ENCODE results near the gene CRCP. TPM values are rescaled to one million over a fixed set of nuclear protein-coding genes. Genes with fewer than 3 reads are reported as not detected.
"Not testable (repeated sequence)": the region's sequence is repeated elsewhere in the genome, so short reads cannot be mapped to it uniquely, and the experiment has no call there.

The CRCP gene
- total RNA-seq, 4 donors from 2014 or later = 35.6 to 72.4 (median 45.3) TPM

GRCh38 chr7:66140924-66141323, 26.3 kb downstream of the CRCP start:
- DNase-seq (ENCODE audit: low spot score in 2 of 2) = peak; percentile 72 to 93
- intact Hi-C loops (cut with DNase I; ENCODE audit: low total_unique reads) = no loop called here
- H3K4me3 ChIP-seq (ENCODE audit: low read depth, poor library complexity, severe bottlenecking) = no peak overlapping the region
- WGBS, 2 donors = 17 to 19% methylated on average over 4 of the region's 4 CpGs
- TF ChIP-seq CTCF (IDR thresholded peaks at IDR 0.05) (no peak), POLR2A (IDR thresholded peaks at IDR 0.05) (no peak)

DNA sequence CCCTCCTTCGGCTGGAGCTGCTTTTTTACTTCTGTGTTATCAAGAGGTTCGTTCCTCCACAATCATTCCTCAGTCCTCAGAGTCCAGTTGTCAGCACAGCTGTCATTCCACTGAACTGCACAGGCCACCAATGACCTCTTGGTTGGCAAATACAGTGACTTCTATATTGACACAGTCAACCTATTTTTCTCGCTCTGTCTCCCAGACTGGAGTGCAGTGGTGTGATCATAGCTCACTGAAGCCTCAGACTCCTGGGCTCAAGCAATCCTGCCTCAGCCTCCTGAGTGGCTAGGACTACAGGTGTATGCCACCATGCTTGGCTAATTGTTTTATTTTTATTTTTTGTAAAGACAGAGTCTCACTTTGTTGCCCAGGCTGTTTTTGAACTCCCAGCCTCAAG, 27.7 kb downstream of the CRCP start:
- intact Hi-C loops (cut with DNase I; ENCODE audit: low total_unique reads) = no loop called here

DNA sequence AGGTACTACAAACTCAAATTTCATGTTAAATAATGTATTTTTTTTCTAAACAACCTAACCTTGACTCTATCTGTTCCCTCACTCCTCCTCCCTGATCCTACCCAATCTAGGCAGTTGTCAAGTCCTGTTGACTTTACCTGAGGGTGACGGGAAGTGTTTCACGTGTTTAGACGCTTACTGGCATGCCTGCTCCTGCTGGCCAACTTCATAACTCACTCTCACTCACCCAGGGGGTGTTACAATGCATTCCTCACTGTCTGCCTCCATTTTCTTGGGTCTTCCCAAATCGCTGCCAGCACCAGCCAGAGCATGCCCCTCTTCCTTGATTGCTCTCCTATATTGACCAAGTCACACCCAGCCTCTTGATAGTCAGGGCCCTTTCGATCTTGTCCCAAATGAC, 28.3 kb downstream of the CRCP start:
- no peak overlapping the region for H3K4me3 ChIP-seq (ENCODE audit: low read depth, poor library complexity, severe bottlenecking)
- TF ChIP-seq POLR2A (IDR thresholded peaks at IDR 0.05) = no peak
- no peak for TF ChIP-seq CTCF (IDR thresholded peaks at IDR 0.05)
- 52 to 61% methylated on average over 5 of the region's 5 CpGs for WGBS, 2 donors
- intact Hi-C loops (cut with DNase I; ENCODE audit: low total_unique reads) = no loop called here
- peak in 1 of 2 donors; percentile 82 for DNase-seq (ENCODE audit: low spot score in 2 of 2)

More for the DNA sequence above, 27.7 kb downstream of the CRCP start:
- no peak overlapping the region for H3K4me3 ChIP-seq (ENCODE audit: low read depth, poor library complexity, severe bottlenecking)
- WGBS, 2 donors = 89 to 97% methylated on average over 3 of the region's 3 CpGs
- TF ChIP-seq POLR2A (IDR thresholded peaks at IDR 0.05) = no peak
- TF ChIP-seq CTCF (IDR thresholded peaks at IDR 0.05) = no peak
- DNase-seq (ENCODE audit: low spot score in 2 of 2) = peak in 1 of 2 donors; percentile 56

- no peak for TF ChIP-seq POLR2A (IDR thresholded peaks at IDR 0.05)
- no peak for TF ChIP-seq CTCF (IDR thresholded peaks at IDR 0.05)
- no peak overlapping the region for H3K4me3 ChIP-seq (ENCODE audit: low read depth, poor library complexity, severe bottlenecking)
- DNase-seq (ENCODE audit: low spot score in 2 of 2) = peak in 1 of 2 donors; percentile 20
- 93 to 94% methylated on average over 2 of the region's 2 CpGs for WGBS, 2 donors
- intact Hi-C loops (cut with DNase I; ENCODE audit: low total_unique reads) = no loop called here
Measured at GRCh38 chr7:66143876-66144332, 29.3 kb downstream of the CRCP start.

- WGBS, 2 donors = 74 to 83% methylated on average over 17 of the region's 17 CpGs
- H3K4me3 ChIP-seq (ENCODE audit: low read depth, poor library complexity, severe bottlenecking) = no peak overlapping the region
- intact Hi-C loops (cut with DNase I; ENCODE audit: low total_unique reads) = no loop called here
- no peak for TF ChIP-seq POLR2A (IDR thresholded peaks at IDR 0.05)
- peak in 1 of 2 donors; percentile 87 for DNase-seq (ENCODE audit: low spot score in 2 of 2)
Measured at GRCh38 chr7:66145400-66146104, 30.9 kb downstream of the CRCP start.

DNA sequence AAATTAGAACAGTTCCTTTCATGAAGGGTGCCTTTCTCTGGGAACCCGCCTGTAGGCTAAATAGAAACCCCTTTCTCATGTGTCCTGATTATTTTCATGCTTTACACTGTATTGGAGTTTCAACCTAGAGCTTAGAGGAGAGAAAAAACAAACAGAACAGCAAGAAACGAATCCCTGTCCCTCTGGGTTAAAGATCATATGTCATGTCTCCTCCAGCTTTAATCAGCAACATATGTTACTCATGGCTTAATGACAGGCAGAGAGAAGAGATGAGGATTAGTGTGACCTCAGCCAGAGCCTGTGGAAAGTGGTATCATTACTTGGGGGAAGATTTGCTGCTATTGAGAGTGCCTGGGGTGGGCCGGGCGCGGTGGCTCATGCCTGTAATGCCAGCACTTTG, 32.1 kb downstream of the CRCP start:
- peak in 1 of 2 donors; percentile 81 for DNase-seq (ENCODE audit: low spot score in 2 of 2)
- intact Hi-C loops (cut with DNase I; ENCODE audit: low total_unique reads) = no loop called here
- no peak overlapping the region for H3K4me3 ChIP-seq (ENCODE audit: low read depth, poor library complexity, severe bottlenecking)
- TF ChIP-seq CTCF (IDR thresholded peaks at IDR 0.05) (no peak), POLR2A (IDR thresholded peaks at IDR 0.05) (no peak)
- WGBS, 2 donors = 62 to 73% methylated on average over 5 of the region's 5 CpGs

GRCh38 chr7:66147657-66148056, 33.0 kb downstream of the CRCP start:
- intact Hi-C loops (cut with DNase I; ENCODE audit: low total_unique reads); H3K4me3 ChIP-seq (ENCODE audit: low read depth, poor library complexity, severe bottlenecking): not testable (repeated sequence)
- WGBS, 2 donors = 97 to 98% methylated on average over 4 of the region's 4 CpGs
- peak in 1 of 2 donors; percentile 57 for DNase-seq (ENCODE audit: low spot score in 2 of 2)
